ENCODE measurements around the gene CNTNAP2. TPM values are rescaled to one million over a fixed set of nuclear protein-coding genes. Genes with fewer than 3 reads are reported as not detected.

The CNTNAP2 gene
- total and polyA plus RNA-seq, 12 donors = 0.07 to 0.77 (median 0.24) TPM

DNA sequence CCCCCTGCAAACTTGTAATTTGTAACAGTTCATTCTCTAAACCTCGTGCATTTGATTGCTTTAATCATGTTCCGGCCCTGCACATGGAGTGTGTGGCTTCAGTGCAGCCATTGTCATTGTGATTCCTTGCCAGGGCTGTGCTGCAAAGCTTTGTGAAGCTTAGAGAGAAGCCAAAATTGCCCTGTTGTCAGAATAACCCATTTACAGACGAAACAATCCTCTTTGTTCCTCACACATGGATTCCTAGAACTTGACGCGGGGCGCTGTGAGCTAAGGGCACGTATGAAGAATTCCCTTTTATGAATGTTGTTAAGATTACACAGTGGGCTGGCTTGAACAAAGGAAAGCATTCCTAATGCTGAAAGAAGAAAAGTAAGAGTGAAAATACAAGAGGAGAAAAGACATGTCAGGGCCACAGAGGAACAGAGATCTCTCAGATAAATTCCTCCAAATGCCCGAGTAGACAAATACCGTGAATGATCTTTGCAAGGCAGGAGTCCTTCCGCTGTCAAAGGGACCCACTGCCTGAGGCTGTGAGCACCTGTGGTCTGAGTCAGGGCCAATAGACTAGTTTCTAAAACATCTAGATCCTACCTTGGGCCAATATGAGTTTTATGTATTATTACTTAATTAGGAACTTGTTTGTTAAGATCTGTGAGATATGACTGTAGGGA is 2268.5 kb downstream of the CNTNAP2 start:
- H3K9me3 ChIP-seq = peaks cover 0 to 7% (median 0%) of the 10 kb centered on the region in 11 donors
- WGBS, 2 donors = 84 to 86% methylated on average over 10 of the region's 10 CpGs
- peaks cover 0 to 5% (median 0%) of the 10 kb centered on the region in 7 donors for H3K27me3 ChIP-seq
- intact Hi-C loops (cut with DNase I) = no loop called here
- TF ChIP-seq, protein P1, sequence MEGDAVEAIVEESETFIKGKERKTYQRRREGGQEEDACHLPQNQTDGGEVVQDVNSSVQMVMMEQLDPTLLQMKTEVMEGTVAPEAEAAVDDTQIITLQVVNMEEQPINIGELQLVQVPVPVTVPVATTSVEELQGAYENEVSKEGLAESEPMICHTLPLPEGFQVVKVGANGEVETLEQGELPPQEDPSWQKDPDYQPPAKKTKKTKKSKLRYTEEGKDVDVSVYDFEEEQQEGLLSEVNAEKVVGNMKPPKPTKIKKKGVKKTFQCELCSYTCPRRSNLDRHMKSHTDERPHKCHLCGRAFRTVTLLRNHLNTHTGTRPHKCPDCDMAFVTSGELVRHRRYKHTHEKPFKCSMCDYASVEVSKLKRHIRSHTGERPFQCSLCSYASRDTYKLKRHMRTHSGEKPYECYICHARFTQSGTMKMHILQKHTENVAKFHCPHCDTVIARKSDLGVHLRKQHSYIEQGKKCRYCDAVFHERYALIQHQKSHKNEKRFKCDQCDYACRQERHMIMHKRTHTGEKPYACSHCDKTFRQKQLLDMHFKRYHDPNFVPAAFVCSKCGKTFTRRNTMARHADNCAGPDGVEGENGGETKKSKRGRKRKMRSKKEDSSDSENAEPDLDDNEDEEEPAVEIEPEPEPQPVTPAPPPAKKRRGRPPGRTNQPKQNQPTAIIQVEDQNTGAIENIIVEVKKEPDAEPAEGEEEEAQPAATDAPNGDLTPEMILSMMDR (IDR thresholded peaks at IDR 0.05) = no peak
- H3K27ac ChIP-seq = no peak overlapping the region
- H3K36me3 ChIP-seq = no peaks in the 10 kb centered on the region
- H3K4me1 ChIP-seq = no peaks in the 10 kb centered on the region
- H3K4me3 ChIP-seq = no peak overlapping the region
- DNase-seq = no peak
- no peak for ATAC-seq

DNA sequence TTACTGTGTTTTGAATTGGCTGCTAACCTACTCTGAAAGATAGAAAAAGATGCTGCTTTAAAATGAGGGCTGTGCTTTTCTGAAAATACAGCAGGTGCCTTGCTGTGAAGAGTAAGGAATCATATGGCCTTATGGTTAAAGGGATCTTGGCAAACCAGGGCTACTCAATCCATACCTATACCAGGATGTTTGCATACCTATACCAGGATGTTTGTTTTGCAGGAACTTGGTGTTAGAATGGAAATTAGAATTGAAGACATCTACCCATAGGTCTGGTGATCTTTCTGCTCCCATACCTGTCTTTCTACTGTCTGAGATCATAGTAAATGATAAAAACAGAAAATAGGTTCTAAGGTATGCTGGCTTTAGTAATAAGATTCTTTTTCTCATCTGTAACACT is 2273.8 kb downstream of the CNTNAP2 start:
- TF ChIP-seq, protein P1 (IDR thresholded peaks at IDR 0.05) = no peak
- H3K27ac ChIP-seq = no peak overlapping the region
- no peak overlapping the region for H3K4me3 ChIP-seq
- H3K4me1 ChIP-seq = no peaks in the 10 kb centered on the region
- ATAC-seq (no peak), DNase-seq (no peak)
- peaks cover 0 to 15% (median 6%) of the 10 kb centered on the region in 7 donors for H3K27me3 ChIP-seq
- intact Hi-C loops (cut with DNase I) = no loop called here
- no peaks in the 10 kb centered on the region for H3K36me3 ChIP-seq
- peaks cover 0 to 5% (median 0%) of the 10 kb centered on the region in 11 donors for H3K9me3 ChIP-seq

DNA sequence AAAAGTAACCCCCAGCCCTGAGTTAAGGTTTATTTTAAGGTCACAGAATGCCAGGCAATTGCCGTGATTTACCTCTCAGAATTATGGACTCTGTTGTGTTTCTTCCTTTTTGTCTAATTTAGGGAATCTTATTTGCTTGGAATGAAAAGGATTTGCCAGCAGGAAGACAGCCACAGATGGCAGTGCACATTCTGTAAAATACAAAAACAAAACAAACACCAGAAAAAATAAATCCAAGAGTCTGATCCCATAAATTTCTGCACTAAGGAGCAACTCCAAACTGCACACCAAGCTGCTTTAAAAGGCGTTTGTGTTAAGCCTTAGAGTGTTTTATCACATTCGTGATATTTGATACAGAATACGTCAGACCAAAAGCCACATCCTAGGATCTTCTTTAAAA is 2275.0 kb downstream of the CNTNAP2 start:
- 73 to 74% methylated on average over 4 of the region's 4 CpGs for WGBS, 2 donors
- no peaks in the 10 kb centered on the region for H3K4me1 ChIP-seq
- intact Hi-C loops (cut with DNase I) = no loop called here
- TF ChIP-seq, protein P1 (IDR thresholded peaks at IDR 0.05) = no peak
- peaks cover 0 to 5% (median 0%) of the 10 kb centered on the region in 11 donors for H3K9me3 ChIP-seq
- H3K36me3 ChIP-seq = no peaks in the 10 kb centered on the region
- ATAC-seq (no peak), DNase-seq (no peak)
- no peak overlapping the region for H3K4me3 ChIP-seq
- no peak overlapping the region for H3K27ac ChIP-seq
- H3K27me3 ChIP-seq = peaks cover 7 to 27% (median 18%) of the 10 kb centered on the region in 7 donors

DNA sequence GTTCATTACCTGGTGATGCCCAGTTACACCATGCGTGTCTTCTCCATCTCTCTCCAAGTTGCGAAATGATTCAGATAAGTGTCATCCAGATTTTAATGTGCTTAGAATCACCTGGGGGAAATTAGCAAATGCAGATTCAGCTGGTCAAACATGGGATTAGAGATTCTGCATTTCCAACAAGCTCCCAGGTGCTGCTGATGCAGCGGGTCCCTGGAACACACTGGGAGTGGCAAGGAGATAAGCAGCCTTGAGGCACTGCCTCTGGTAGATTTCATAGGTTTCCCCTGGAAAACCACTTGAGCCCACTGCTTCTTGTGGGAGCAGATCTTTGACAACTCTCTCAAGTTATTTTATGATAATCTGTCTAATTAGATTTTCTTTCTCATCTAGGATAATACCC is 2278.0 kb downstream of the CNTNAP2 start:
- H3K27ac ChIP-seq = no peak overlapping the region
- H3K27me3 ChIP-seq = peaks cover 7 to 55% (median 32%) of the 10 kb centered on the region in 7 donors
- H3K4me3 ChIP-seq = no peak overlapping the region
- intact Hi-C loops (cut with DNase I) = no loop called here
- DNase-seq (no peak), ATAC-seq (no peak)
- H3K36me3 ChIP-seq = no peaks in the 10 kb centered on the region
- H3K4me1 ChIP-seq = no peaks in the 10 kb centered on the region
- TF ChIP-seq, protein P1 (IDR thresholded peaks at IDR 0.05) = no peak
- 55 to 60% methylated on average over 3 of the region's 3 CpGs for WGBS, 2 donors
- H3K9me3 ChIP-seq = peaks cover 0 to under 1% (median 0%) of the 10 kb centered on the region in 11 donors

Data from heart right ventricle (tissue), 16 donors.